GM23338 (cell line): ENCODE data around the gene BNC2. TPM values are rescaled to one million over a fixed set of nuclear protein-coding genes. Genes with fewer than 3 reads are reported as not detected.

Experiments used
- ATAC-seq: fragments of 200-7000 bp; cut with Tn5 transposase; 3 replicates; pipeline ENCODE4 v1.9.1; 2020
- DNase-seq: peaks from one replicate; pipeline ENCODE4 v3.0.0-alpha.2; 2015; ENCODE audit warnings: low spot score
- H2AFZ ChIP-seq: fragments of 200-600 bp; sonication (generic); 2 replicates; pipeline ENCODE4 v1.8.0; 2016; ENCODE audit warnings: antibody characterized with exemption, mild to moderate bottlenecking, moderate library complexity
- H3F3A ChIP-seq: fragments of 200-600 bp; sonication (generic); replicated peaks from 2 replicates; pipeline ENCODE4 v1.8.0; 2017; ENCODE audit warnings: antibody characterized with exemption, mixed run types, low read depth
- H3K27ac ChIP-seq: fragments of 200-600 bp; sonication (generic); 2 replicates; pipeline ENCODE4 v1.6.1; 2016; ENCODE audit warnings: low read depth
- H3K27me3 ChIP-seq: fragments of 200-600 bp; sonication (generic); 2 replicates; pipeline ENCODE4 v1.8.0; 2016; ENCODE audit warnings: mild to moderate bottlenecking, mixed run types, moderate library complexity; ENCODE audit not compliant: insufficient read depth
- H3K36me3 ChIP-seq: fragments of 200-600 bp; sonication (generic); 2 replicates; pipeline ENCODE4 v1.8.0; 2016; ENCODE audit warnings: mild to moderate bottlenecking; ENCODE audit not compliant: insufficient read depth
- H3K4me1 ChIP-seq: fragments of 200-600 bp; sonication (generic); 2 replicates; pipeline ENCODE4 v1.8.0; 2016; ENCODE audit warnings: mild to moderate bottlenecking, moderate library complexity; ENCODE audit not compliant: insufficient read depth
- H3K4me2 ChIP-seq: fragments of 200-600 bp; sonication (generic); 2 replicates; pipeline ENCODE4 v1.7.1; 2017; ENCODE audit warnings: mixed run types
- H3K4me3 ChIP-seq: fragments of 200-600 bp; sonication (generic); 2 replicates; pipeline ENCODE4 v1.6.1; 2016; ENCODE audit warnings: mixed run types
- H3K79me2 ChIP-seq: fragments of 200-600 bp; sonication (generic); replicated peaks from 2 replicates; pipeline ENCODE4 v1.8.0; 2017; ENCODE audit warnings: mild to moderate bottlenecking; ENCODE audit not compliant: insufficient read depth
- H3K9me2 ChIP-seq: fragments of 200-600 bp; sonication (generic); 2 replicates; pipeline ENCODE4 v1.8.0; 2017; ENCODE audit not compliant: insufficient read depth
- H4K20me1 ChIP-seq: fragments of 200-600 bp; sonication (generic); replicated peaks from 2 replicates; pipeline ENCODE4 v1.8.0; 2017; ENCODE audit warnings: mild to moderate bottlenecking; ENCODE audit not compliant: insufficient read depth
- H3K27ac Mint-ChIP-seq: 2 replicates; pipeline ENCODE4 v1.8.0; 2020; ENCODE audit warnings: inconsistent platforms, mild to moderate bottlenecking, moderate library complexity, mixed read lengths
- H3K27me3 Mint-ChIP-seq: 3 replicates; pipeline ENCODE4 v1.8.0; 2022; ENCODE audit warnings: low read depth, mild to moderate bottlenecking, moderate library complexity, mixed read lengths, inconsistent platforms; ENCODE audit not compliant: insufficient read depth, poor library complexity
- H3K36me3 Mint-ChIP-seq: 3 replicates; pipeline ENCODE4 v1.8.0; 2021; ENCODE audit warnings: low read depth, mild to moderate bottlenecking, inconsistent platforms, moderate library complexity, mixed read lengths
- H3K4me1 Mint-ChIP-seq: 3 replicates; pipeline ENCODE4 v1.8.0; 2020; ENCODE audit warnings: mild to moderate bottlenecking, inconsistent platforms, mixed read lengths
- H3K4me3 Mint-ChIP-seq: 3 replicates; pipeline ENCODE4 v1.8.0; 2021; ENCODE audit warnings: moderate library complexity, mild to moderate bottlenecking, inconsistent platforms, mixed read lengths
- H3K9me3 Mint-ChIP-seq: 3 replicates; pipeline ENCODE4 v1.8.0; 2020; ENCODE audit warnings: moderate library complexity, mild to moderate bottlenecking, inconsistent platforms, mixed read lengths
- EZH2phosphoT487 ChIP-seq: fragments of 200-600 bp; sonication (generic); IDR thresholded peaks from one replicate; pipeline ENCODE4 v1.8.1; 2018; ENCODE audit warnings: antibody characterized with exemption; ENCODE audit not compliant: unreplicated experiment
- NANOG ChIP-seq: IDR thresholded peaks from 2 replicates; pipeline ENCODE4 v1.6.1; 2016; ENCODE audit warnings: antibody characterized with exemption, borderline replicate concordance
- POLR2AphosphoS5 ChIP-seq: IDR thresholded peaks from 2 replicates; pipeline ENCODE4 v1.6.1; 2016; ENCODE audit warnings: antibody characterized with exemption, low read depth
- STAT1 ChIP-seq: IDR thresholded peaks from one replicate; pipeline ENCODE4 v1.6.1; 2016; ENCODE audit warnings: antibody characterized with exemption; ENCODE audit not compliant: unreplicated experiment
- ZNF114 ChIP-seq: fragments of 250-450 bp; sonication (Bioruptor Pico); IDR thresholded peaks from 2 replicates; pipeline ENCODE4 v1.5.0; 2020; ENCODE audit warnings: mild to moderate bottlenecking, moderate library complexity
- polyA plus RNA-seq: library from polyadenylated mRNA; unstranded; fragments of >200 nt; fragmentation: Nextera tagmentation; extraction: Ambion mirVana; gene quantifications from 2 replicates; pipeline ENCODE4 v1.2.1, GENCODE V29; 2016
- total RNA-seq: library from RNA; depleted of rRNA; stranded (reverse); fragments of >200 nt; shearing (Covaris generic); gene quantifications from 2 replicates; pipeline ENCODE4 v1.2.3, GENCODE V29; 2014
- TF ChIP-seq, protein P1 (sequence below): fragments of 250-450 bp; sonication (Bioruptor Pico); IDR thresholded peaks from 2 replicates; pipeline ENCODE4 v1.5.0; 2020; ENCODE audit warnings: mild to moderate bottlenecking, moderate library complexity
- TF ChIP-seq, protein P2 (sequence below), 2 experiments: fragments of 200-600 bp in 1 of 2; sonication (generic) in 1 of 2; conservative IDR thresholded peaks; 2 replicates each; pipeline versions ENCODE4 v1.5.1 to v1.6.1; 2016 to 2017; ENCODE audit warnings: antibody characterized with exemption in 2 of 2, low read depth in 2 of 2, mild to moderate bottlenecking in 2 of 2, moderate library complexity in 1 of 2
- TF ChIP-seq, protein P3 (sequence below): IDR thresholded peaks from one replicate; pipeline ENCODE4 v1.6.1; 2018; ENCODE audit warnings: antibody characterized with exemption; ENCODE audit not compliant: unreplicated experiment

BNC2 gene
- total and polyA plus RNA-seq, 2 experiments from 2014 or later, result 12.7 to 13.2 TPM

DNA sequence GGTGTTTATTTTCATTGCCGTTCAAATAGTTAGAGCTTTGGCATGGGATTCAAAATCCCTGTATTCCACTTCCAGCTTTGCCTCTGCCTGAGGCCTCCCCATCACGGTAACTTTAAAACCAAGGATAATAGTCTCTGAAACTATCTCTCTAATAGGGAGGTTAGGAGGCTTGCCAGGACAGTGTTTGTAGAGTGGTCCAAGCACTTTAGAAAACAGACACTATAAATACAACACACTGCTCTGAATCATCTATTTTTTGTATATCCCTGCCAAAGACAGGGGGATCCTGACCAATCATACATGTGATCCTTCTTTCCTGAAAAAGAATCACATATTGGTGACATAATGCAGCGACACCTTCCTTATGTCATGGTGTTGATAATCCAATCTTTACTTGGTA, 326.8 kb downstream of the BNC2 start (continued):
- TF ChIP-seq, protein P1, sequence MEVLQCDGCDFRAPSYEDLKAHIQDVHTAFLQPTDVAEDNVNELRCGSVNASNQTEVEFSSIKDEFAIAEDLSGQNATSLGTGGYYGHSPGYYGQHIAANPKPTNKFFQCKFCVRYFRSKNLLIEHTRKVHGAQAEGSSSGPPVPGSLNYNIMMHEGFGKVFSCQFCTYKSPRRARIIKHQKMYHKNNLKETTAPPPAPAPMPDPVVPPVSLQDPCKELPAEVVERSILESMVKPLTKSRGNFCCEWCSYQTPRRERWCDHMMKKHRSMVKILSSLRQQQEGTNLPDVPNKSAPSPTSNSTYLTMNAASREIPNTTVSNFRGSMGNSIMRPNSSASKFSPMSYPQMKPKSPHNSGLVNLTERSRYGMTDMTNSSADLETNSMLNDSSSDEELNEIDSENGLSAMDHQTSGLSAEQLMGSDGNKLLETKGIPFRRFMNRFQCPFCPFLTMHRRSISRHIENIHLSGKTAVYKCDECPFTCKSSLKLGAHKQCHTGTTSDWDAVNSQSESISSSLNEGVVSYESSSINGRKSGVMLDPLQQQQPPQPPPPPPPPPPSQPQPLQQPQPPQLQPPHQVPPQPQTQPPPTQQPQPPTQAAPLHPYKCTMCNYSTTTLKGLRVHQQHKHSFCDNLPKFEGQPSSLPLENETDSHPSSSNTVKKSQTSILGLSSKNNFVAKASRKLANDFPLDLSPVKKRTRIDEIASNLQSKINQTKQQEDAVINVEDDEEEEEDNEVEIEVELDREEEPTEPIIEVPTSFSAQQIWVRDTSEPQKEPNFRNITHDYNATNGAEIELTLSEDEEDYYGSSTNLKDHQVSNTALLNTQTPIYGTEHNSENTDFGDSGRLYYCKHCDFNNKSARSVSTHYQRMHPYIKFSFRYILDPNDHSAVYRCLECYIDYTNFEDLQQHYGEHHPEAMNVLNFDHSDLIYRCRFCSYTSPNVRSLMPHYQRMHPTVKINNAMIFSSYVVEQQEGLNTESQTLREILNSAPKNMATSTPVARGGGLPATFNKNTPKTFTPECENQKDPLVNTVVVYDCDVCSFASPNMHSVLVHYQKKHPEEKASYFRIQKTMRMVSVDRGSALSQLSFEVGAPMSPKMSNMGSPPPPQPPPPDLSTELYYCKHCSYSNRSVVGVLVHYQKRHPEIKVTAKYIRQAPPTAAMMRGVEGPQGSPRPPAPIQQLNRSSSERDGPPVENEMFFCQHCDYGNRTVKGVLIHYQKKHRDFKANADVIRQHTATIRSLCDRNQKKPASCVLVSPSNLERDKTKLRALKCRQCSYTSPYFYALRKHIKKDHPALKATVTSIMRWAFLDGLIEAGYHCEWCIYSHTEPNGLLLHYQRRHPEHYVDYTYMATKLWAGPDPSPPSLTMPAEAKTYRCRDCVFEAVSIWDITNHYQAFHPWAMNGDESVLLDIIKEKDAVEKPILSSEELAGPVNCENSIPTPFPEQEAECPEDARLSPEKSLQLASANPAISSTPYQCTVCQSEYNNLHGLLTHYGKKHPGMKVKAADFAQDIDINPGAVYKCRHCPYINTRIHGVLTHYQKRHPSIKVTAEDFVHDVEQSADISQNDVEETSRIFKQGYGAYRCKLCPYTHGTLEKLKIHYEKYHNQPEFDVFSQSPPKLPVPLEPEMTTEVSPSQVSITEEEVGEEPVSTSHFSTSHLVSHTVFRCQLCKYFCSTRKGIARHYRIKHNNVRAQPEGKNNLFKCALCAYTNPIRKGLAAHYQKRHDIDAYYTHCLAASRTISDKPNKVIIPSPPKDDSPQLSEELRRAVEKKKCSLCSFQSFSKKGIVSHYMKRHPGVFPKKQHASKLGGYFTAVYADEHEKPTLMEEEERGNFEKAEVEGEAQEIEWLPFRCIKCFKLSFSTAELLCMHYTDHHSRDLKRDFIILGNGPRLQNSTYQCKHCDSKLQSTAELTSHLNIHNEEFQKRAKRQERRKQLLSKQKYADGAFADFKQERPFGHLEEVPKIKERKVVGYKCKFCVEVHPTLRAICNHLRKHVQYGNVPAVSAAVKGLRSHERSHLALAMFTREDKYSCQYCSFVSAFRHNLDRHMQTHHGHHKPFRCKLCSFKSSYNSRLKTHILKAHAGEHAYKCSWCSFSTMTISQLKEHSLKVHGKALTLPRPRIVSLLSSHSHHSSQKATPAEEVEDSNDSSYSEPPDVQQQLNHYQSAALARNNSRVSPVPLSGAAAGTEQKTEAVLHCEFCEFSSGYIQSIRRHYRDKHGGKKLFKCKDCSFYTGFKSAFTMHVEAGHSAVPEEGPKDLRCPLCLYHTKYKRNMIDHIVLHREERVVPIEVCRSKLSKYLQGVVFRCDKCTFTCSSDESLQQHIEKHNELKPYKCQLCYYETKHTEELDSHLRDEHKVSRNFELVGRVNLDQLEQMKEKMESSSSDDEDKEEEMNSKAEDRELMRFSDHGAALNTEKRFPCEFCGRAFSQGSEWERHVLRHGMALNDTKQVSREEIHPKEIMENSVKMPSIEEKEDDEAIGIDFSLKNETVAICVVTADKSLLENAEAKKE (CRISPR knock-in tag), result no peak
- TF ChIP-seq ZNF114 (no peak), EZH2phosphoT487 (no peak), POLR2AphosphoS5 (no peak), NANOG (no peak), STAT1 (no peak)
- TF ChIP-seq, protein P2, sequence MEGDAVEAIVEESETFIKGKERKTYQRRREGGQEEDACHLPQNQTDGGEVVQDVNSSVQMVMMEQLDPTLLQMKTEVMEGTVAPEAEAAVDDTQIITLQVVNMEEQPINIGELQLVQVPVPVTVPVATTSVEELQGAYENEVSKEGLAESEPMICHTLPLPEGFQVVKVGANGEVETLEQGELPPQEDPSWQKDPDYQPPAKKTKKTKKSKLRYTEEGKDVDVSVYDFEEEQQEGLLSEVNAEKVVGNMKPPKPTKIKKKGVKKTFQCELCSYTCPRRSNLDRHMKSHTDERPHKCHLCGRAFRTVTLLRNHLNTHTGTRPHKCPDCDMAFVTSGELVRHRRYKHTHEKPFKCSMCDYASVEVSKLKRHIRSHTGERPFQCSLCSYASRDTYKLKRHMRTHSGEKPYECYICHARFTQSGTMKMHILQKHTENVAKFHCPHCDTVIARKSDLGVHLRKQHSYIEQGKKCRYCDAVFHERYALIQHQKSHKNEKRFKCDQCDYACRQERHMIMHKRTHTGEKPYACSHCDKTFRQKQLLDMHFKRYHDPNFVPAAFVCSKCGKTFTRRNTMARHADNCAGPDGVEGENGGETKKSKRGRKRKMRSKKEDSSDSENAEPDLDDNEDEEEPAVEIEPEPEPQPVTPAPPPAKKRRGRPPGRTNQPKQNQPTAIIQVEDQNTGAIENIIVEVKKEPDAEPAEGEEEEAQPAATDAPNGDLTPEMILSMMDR (conservative IDR thresholded peaks at IDR 0.05; ENCODE audit: low read depth in 2 of 2), result no peak

DNA sequence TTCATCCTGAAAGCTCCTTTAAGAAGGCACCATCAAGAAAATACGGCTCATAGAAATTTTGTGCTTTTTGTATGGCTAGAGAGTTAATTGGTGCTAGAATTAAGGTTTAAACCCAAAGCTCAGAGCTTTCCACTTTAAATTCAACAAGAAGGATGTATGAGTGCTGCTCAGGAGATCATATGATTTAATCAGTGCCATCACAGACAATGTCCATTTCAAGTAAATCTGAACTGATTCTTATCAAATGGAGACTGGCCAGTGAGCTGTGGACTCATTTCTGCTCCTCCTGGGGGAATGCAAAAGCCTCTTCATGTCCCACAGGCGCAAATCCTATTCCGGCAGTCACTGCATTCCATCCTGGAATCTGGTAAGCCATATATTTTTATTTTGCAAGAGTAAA, 327.2 kb downstream of the BNC2 start:
- H3K4me1 ChIP-seq, result peaks cover 21% of the 10 kb centered on the region
- TF ChIP-seq EZH2phosphoT487 (no peak), STAT1 (no peak), NANOG (no peak)
- TF ChIP-seq, protein P3, sequence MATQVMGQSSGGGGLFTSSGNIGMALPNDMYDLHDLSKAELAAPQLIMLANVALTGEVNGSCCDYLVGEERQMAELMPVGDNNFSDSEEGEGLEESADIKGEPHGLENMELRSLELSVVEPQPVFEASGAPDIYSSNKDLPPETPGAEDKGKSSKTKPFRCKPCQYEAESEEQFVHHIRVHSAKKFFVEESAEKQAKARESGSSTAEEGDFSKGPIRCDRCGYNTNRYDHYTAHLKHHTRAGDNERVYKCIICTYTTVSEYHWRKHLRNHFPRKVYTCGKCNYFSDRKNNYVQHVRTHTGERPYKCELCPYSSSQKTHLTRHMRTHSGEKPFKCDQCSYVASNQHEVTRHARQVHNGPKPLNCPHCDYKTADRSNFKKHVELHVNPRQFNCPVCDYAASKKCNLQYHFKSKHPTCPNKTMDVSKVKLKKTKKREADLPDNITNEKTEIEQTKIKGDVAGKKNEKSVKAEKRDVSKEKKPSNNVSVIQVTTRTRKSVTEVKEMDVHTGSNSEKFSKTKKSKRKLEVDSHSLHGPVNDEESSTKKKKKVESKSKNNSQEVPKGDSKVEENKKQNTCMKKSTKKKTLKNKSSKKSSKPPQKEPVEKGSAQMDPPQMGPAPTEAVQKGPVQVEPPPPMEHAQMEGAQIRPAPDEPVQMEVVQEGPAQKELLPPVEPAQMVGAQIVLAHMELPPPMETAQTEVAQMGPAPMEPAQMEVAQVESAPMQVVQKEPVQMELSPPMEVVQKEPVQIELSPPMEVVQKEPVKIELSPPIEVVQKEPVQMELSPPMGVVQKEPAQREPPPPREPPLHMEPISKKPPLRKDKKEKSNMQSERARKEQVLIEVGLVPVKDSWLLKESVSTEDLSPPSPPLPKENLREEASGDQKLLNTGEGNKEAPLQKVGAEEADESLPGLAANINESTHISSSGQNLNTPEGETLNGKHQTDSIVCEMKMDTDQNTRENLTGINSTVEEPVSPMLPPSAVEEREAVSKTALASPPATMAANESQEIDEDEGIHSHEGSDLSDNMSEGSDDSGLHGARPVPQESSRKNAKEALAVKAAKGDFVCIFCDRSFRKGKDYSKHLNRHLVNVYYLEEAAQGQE, result no peak

More for the DNA sequence above, 327.2 kb downstream of the BNC2 start:
- H3K27me3 Mint-ChIP-seq, result peaks cover 2% of the 10 kb centered on the region
- Histone ChIP-seq H3K79me2 (no peaks in the 10 kb centered on the region), H4K20me1 (no peaks in the 10 kb centered on the region), H3K27me3 (no peaks in the 10 kb centered on the region), H3F3A (no peaks in the 10 kb centered on the region), H3K36me3 (no peaks in the 10 kb centered on the region), H2AFZ (no peak overlapping the region), H3K9me2 (no peaks in the 10 kb centered on the region; the same call in 1 of the 2 replicates), H3K27ac (0 out of 2 replicates have a peak overlapping the region, but pooled peaks have one; percentile 8), H3K4me3 (no peak overlapping the region), H3K4me2 (no peak overlapping the region)
- no peak for ATAC-seq
- no peak overlapping the region for H3K27ac Mint-ChIP-seq
- H3K4me1 Mint-ChIP-seq, result peaks cover 26% of the 10 kb centered on the region
- no peaks in the 10 kb centered on the region for H3K36me3 Mint-ChIP-seq
- DNase-seq, result no peak
- no peak overlapping the region for H3K4me3 Mint-ChIP-seq
- no peaks in the 10 kb centered on the region for H3K9me3 Mint-ChIP-seq
